ENCODE data around the gene NCOA3. TPM values are rescaled to one million over a fixed set of nuclear protein-coding genes. Genes with fewer than 3 reads are reported as not detected.

NCOA3 gene
- total RNA-seq, 1 experiment from 2014 or later: 68.6 TPM

DNA sequence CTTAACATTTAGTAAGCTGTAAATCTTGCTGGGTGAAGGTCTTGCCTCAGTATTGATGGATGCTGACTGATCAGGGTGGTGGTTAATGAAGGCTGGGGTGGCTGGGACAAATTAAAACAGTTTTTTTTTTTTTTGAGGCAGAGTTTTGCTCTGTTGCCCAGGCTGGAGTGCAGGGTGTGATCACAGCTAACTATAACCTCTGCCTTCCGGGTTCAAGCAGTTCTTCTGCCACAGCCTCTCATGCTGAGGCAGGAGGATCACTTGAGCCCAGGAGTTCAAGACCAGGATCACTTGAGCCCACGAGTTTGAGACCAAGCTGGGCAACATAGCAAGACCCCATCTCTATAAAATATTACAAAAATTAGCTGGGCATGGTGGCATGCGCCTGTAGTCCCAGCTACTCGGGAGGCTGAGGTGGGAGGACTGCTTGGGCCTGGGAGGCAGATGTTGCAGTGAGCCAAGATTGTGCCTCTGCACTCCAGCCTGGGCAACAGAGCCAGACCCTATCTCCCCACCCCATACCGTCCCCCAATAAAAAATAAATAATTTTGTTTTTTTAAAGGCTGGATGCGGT is 67.2 kb downstream of the NCOA3 start:
- no TSS peak for BruUV-seq (replicated peaks)
- no peak for DNase-seq (ENCODE audit: unreplicated experiment)
- H3K4me1 Mint-ChIP-seq (ENCODE audit: insufficient read depth, unreplicated experiment): peaks cover 24% of the 10 kb centered on the region
- TF ChIP-seq, protein P1, sequence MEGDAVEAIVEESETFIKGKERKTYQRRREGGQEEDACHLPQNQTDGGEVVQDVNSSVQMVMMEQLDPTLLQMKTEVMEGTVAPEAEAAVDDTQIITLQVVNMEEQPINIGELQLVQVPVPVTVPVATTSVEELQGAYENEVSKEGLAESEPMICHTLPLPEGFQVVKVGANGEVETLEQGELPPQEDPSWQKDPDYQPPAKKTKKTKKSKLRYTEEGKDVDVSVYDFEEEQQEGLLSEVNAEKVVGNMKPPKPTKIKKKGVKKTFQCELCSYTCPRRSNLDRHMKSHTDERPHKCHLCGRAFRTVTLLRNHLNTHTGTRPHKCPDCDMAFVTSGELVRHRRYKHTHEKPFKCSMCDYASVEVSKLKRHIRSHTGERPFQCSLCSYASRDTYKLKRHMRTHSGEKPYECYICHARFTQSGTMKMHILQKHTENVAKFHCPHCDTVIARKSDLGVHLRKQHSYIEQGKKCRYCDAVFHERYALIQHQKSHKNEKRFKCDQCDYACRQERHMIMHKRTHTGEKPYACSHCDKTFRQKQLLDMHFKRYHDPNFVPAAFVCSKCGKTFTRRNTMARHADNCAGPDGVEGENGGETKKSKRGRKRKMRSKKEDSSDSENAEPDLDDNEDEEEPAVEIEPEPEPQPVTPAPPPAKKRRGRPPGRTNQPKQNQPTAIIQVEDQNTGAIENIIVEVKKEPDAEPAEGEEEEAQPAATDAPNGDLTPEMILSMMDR (IDR thresholded peaks at IDR 0.05; ENCODE audit: unreplicated experiment): no peak
- peaks cover 15% of the 10 kb centered on the region for H3K36me3 Mint-ChIP-seq (ENCODE audit: insufficient read depth, unreplicated experiment)
- ChIA-PET CTCF (interaction anchor here (0.7 to 1.6 kb wide), 4 partner anchors 8 to 185 kb away, joined by 3 to 6 read pairs (median 4); no protein-coding TSS in a partner anchor), POLR2A (interaction anchor here (0.6 to 9.3 kb wide), 4 partner anchors 10 to 1045 kb away, joined by 3 to 79 read pairs (median 3); no protein-coding TSS in a partner anchor)
- H3K4me3 Mint-ChIP-seq (ENCODE audit: unreplicated experiment): no peak overlapping the region
- intact Hi-C loops (cut with micrococcal nuclease): no loop called here
- no peaks in the 10 kb centered on the region for H3K9me3 Mint-ChIP-seq (ENCODE audit: unreplicated experiment)
- no peaks in the 10 kb centered on the region for H3K27me3 Mint-ChIP-seq (ENCODE audit: insufficient read depth, unreplicated experiment)
- no peak overlapping the region for H3K27ac Mint-ChIP-seq (ENCODE audit: low read depth, unreplicated experiment)

DNA sequence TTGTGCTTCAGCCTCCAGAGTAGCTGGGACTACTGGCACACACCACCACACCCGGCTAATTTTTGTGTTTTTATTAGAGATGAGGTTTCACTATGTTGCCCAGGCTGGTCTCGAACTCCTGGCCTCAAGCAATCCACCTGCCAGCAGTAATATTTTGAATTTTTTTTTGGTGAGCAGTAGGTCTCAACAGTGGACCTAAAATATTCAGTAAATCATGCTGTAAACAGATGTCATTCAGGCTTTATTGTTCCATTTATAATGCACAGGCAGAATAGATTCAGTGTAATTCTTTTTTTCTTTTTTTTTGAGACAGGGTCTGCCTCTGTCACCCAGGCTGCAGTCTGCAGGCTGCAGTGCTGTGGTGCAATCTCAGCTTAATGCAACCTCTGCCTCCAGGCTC is 69.7 kb downstream of the NCOA3 start:
- intact Hi-C loops (cut with micrococcal nuclease): no loop called here
- CTCF ChIA-PET: no interaction called here
- Mint-ChIP-seq H3K27ac (ENCODE audit: low read depth, unreplicated experiment) (no peak overlapping the region), H3K27me3 (ENCODE audit: insufficient read depth, unreplicated experiment) (no peaks in the 10 kb centered on the region), H3K4me1 (ENCODE audit: insufficient read depth, unreplicated experiment) (peaks cover 8% of the 10 kb centered on the region), H3K36me3 (ENCODE audit: insufficient read depth, unreplicated experiment) (peaks cover 15% of the 10 kb centered on the region), H3K4me3 (ENCODE audit: unreplicated experiment) (no peak overlapping the region), H3K9me3 (ENCODE audit: unreplicated experiment) (no peaks in the 10 kb centered on the region)
- no peak for DNase-seq (ENCODE audit: unreplicated experiment)
- no TSS peak for BruUV-seq (replicated peaks)
- TF ChIP-seq, protein P1 (IDR thresholded peaks at IDR 0.05; ENCODE audit: unreplicated experiment): no peak
- POLR2A ChIA-PET: interaction anchor here (0.9 kb wide), 1 partner anchor 8 kb away, joined by 3 read pairs; no protein-coding TSS in a partner anchor

DNA sequence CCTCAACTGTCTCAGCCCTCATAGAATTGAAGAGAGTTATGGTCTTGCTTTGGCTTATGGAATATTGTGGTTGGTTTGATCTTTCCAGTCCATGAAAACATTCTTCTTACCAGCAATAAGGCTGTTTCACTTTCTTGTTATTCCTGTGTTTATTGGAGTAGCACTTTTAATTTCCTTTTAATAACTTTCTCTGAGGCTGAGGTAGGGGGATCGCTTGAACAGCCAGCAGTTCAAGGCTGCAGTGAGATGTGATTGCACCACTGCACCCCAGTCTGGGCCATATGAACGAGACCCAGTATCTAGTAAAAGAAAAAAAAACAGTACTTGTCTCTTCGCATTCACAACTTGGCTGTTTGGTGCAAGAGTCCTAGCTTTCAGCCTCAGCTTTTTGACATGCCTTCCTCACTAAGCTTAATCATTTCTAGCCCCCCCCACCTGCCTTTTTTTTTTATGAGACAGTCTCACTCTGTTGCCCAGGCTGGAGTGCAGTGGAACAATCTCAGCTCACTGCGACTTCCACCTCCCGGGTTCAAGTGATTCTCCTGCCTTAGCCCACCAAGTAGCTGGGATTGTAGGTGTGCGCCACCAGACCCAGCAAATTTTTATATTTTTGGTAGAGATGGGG is 70.5 kb downstream of the NCOA3 start:
- no peak for DNase-seq (ENCODE audit: unreplicated experiment)
- TF ChIP-seq, protein P1 (IDR thresholded peaks at IDR 0.05; ENCODE audit: unreplicated experiment): no peak
- H3K4me1 Mint-ChIP-seq (ENCODE audit: insufficient read depth, unreplicated experiment): peaks cover 10% of the 10 kb centered on the region
- intact Hi-C loops (cut with micrococcal nuclease): no loop called here
- ChIA-PET CTCF (interaction anchor here (0.5 to 0.6 kb wide), 3 partner anchors 70 to 302 kb away, joined by 3 read pairs; no protein-coding TSS in a partner anchor), POLR2A (interaction anchor here (1.1 kb wide), 1 partner anchor 69 kb away, joined by 4 read pairs; no protein-coding TSS in a partner anchor)
- no peaks in the 10 kb centered on the region for H3K9me3 Mint-ChIP-seq (ENCODE audit: unreplicated experiment)
- BruUV-seq (replicated peaks): no TSS peak
- peaks cover 15% of the 10 kb centered on the region for H3K36me3 Mint-ChIP-seq (ENCODE audit: insufficient read depth, unreplicated experiment)
- H3K27ac Mint-ChIP-seq (ENCODE audit: low read depth, unreplicated experiment): no peak overlapping the region
- no peaks in the 10 kb centered on the region for H3K27me3 Mint-ChIP-seq (ENCODE audit: insufficient read depth, unreplicated experiment)
- H3K4me3 Mint-ChIP-seq (ENCODE audit: unreplicated experiment): no peak overlapping the region

DNA sequence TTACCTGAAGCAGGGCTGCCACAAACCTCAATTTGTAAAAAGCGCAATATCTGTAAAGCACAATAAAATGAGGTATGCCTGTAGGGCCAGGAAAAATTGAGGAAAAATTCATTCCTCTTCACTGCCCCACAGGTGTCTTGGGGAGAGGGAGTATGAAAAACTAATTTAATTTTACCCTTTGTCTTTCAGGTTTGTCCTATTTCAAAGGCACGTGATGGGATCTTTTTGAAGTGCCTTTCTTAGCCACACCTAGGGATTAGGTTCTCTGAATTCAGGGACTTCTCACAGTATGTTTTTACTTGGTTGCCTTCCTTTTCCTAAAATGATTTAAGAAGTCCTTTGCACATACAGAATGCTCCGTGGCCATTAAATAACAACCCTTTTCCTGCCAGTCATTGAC is 71.9 kb downstream of the NCOA3 start:
- H3K27ac Mint-ChIP-seq (ENCODE audit: low read depth, unreplicated experiment): no peak overlapping the region
- H3K27me3 Mint-ChIP-seq (ENCODE audit: insufficient read depth, unreplicated experiment): no peaks in the 10 kb centered on the region
- TF ChIP-seq, protein P1 (IDR thresholded peaks at IDR 0.05; ENCODE audit: unreplicated experiment): no peak
- BruUV-seq (replicated peaks): no TSS peak
- no peak for DNase-seq (ENCODE audit: unreplicated experiment)
- intact Hi-C loops (cut with micrococcal nuclease): no loop called here
- POLR2A ChIA-PET: no interaction called here
- H3K36me3 Mint-ChIP-seq (ENCODE audit: insufficient read depth, unreplicated experiment): peaks cover 19% of the 10 kb centered on the region
- peaks cover 9% of the 10 kb centered on the region for H3K4me1 Mint-ChIP-seq (ENCODE audit: insufficient read depth, unreplicated experiment)
- no peaks in the 10 kb centered on the region for H3K9me3 Mint-ChIP-seq (ENCODE audit: unreplicated experiment)
- CTCF ChIA-PET: no interaction called here
- no peak overlapping the region for H3K4me3 Mint-ChIP-seq (ENCODE audit: unreplicated experiment)

Data from MCF 10A (cell line).